ACC112 (cell line): ENCODE measurements around the gene ACTRT2.

Experiments used
- H2AFZ ChIP-seq: fragments of 200-600 bp; sonication (generic); one replicate; pipeline ENCODE4 v1.6.0; 2017; ENCODE audit warnings: antibody characterized with exemption, low read length; ENCODE audit not compliant: unreplicated experiment
- H3K27ac ChIP-seq: fragments of 200-600 bp; sonication (generic); 2 replicates; pipeline ENCODE4 v1.5.1; 2014; ENCODE audit warnings: low read depth, mild to moderate bottlenecking, antibody characterized with exemption, low read length, moderate library complexity
- H3K27me3 ChIP-seq: fragments of 200-600 bp; sonication (generic); 2 replicates; pipeline ENCODE4 v1.6.1; 2014; ENCODE audit warnings: mild to moderate bottlenecking, antibody characterized with exemption, low read length, moderate library complexity, mixed read lengths; ENCODE audit not compliant: insufficient read depth
- H3K36me3 ChIP-seq: fragments of 200-600 bp; sonication (generic); 2 replicates; pipeline ENCODE4 v1.6.1; 2016; ENCODE audit warnings: mild to moderate bottlenecking, antibody characterized with exemption, low read length, moderate library complexity, mixed read lengths; ENCODE audit not compliant: insufficient read depth
- H3K4me1 ChIP-seq: fragments of 200-600 bp; sonication (generic); one replicate; pipeline ENCODE4 v1.6.1; 2016; ENCODE audit warnings: low read length, mixed read lengths; ENCODE audit not compliant: insufficient read depth, unreplicated experiment, control insufficient read depth
- H3K4me3 ChIP-seq: fragments of 200-600 bp; sonication (generic); 2 replicates; pipeline ENCODE4 v1.5.1; 2014; ENCODE audit warnings: mild to moderate bottlenecking, low read depth, low read length
- H3K79me2 ChIP-seq: fragments of 200-600 bp; sonication (generic); one replicate; pipeline ENCODE4 v1.6.0; 2016; ENCODE audit warnings: low read length; ENCODE audit not compliant: control insufficient read depth, unreplicated experiment, insufficient read depth

Gene ACTRT2

GRCh38 chr1:3060127-3060526 lies 38.9 kb downstream of the ACTRT2 start:
- H3K4me3 ChIP-seq = no peak overlapping the region
- H3K27ac ChIP-seq = no peak overlapping the region
- peaks cover 69% of the 10 kb centered on the region for H3K27me3 ChIP-seq
- H2AFZ ChIP-seq = no peak overlapping the region
- H3K4me1 ChIP-seq = no peaks in the 10 kb centered on the region
- H3K79me2 ChIP-seq = no peaks in the 10 kb centered on the region
- H3K36me3 ChIP-seq = no peaks in the 10 kb centered on the region

- peaks cover 67% of the 10 kb centered on the region for H3K27me3 ChIP-seq
- H2AFZ ChIP-seq = no peak overlapping the region
- H3K27ac ChIP-seq = no peak overlapping the region
- no peak overlapping the region for H3K4me3 ChIP-seq
- H3K4me1 ChIP-seq = no peaks in the 10 kb centered on the region
- no peaks in the 10 kb centered on the region for H3K36me3 ChIP-seq
- no peaks in the 10 kb centered on the region for H3K79me2 ChIP-seq
Measured at GRCh38 chr1:3060601-3061551, 39.6 kb downstream of the ACTRT2 start.

DNA sequence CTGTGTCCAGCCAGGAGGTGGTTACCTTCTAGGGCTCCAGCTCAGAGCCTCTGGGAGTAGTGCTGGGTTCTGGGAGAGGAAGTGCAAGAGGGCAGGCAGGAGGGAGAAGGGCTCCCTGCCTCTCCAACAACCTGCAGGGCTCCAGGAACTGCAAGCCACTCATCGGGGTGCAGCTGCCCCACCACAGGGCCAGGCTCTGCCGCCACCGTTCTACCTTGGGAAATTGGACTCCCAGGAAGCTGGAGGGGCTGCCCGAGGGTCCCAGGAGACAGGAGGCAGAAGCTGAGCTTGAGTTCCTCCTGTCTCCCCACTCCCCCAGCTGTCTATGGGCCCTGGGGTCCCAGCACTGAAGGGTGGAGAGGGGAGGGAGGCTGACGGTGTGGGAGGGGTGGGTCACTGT lies 40.3 kb downstream of the ACTRT2 start:
- H3K36me3 ChIP-seq = no peaks in the 10 kb centered on the region
- H2AFZ ChIP-seq = no peak overlapping the region
- H3K27ac ChIP-seq = no peak overlapping the region
- H3K4me3 ChIP-seq = no peak overlapping the region
- H3K79me2 ChIP-seq = no peaks in the 10 kb centered on the region
- H3K4me1 ChIP-seq = no peaks in the 10 kb centered on the region
- H3K27me3 ChIP-seq = peaks cover 70% of the 10 kb centered on the region

GRCh38 chr1:3061981-3062615 lies 40.8 kb downstream of the ACTRT2 start:
- Histone ChIP-seq H3K36me3 (no peaks in the 10 kb centered on the region), H3K4me3 (no peak overlapping the region), H3K4me1 (no peaks in the 10 kb centered on the region), H2AFZ (no peak overlapping the region), H3K27me3 (peaks cover 72% of the 10 kb centered on the region), H3K27ac (no peak overlapping the region), H3K79me2 (no peaks in the 10 kb centered on the region)

DNA sequence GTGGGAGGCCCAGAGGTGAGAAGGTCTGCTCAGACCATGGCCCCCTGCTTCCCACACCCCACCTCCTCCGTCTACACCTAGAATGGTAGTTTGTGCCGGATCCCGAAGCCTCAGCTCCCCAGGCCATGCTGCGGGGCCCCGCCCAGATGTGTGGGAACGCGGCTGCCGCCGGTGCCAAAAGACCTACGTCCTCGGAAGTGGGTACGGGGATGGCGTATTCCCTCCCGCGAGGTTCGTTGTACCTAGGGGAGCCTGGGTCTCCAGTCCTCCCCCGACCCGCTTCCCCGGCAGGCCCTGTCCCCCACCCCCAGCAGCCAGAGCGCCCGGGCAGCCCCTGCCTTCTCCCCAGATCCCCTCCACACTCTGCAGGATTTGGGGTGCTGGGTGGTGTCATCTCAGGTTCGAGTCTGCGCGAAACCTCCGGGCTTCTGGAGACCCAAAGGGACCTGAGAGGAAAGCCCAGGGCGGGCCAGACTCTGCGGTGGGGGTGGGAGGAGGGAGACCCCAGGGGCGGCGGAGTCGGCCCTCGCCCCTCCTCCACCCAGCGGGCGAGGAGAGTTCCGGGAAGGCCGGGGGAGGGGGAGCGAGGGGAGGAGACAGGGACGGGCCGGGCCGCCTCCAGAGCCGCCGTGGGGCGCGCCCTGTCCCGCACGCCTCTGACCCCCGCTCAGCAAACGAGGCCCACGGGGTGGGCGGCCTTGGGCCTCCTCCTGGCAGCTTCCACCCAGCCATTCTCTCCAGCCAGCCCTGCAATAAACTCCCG lies 41.5 kb downstream of the ACTRT2 start:
- no peaks in the 10 kb centered on the region for H3K36me3 ChIP-seq
- H3K79me2 ChIP-seq = no peaks in the 10 kb centered on the region
- H3K4me3 ChIP-seq = 0 out of 2 replicates have a peak overlapping the region, but pooled peaks have one; percentile 53
- H2AFZ ChIP-seq = no peak overlapping the region
- peaks cover 73% of the 10 kb centered on the region for H3K27me3 ChIP-seq
- H3K4me1 ChIP-seq = no peaks in the 10 kb centered on the region
- H3K27ac ChIP-seq = no peak overlapping the region

DNA sequence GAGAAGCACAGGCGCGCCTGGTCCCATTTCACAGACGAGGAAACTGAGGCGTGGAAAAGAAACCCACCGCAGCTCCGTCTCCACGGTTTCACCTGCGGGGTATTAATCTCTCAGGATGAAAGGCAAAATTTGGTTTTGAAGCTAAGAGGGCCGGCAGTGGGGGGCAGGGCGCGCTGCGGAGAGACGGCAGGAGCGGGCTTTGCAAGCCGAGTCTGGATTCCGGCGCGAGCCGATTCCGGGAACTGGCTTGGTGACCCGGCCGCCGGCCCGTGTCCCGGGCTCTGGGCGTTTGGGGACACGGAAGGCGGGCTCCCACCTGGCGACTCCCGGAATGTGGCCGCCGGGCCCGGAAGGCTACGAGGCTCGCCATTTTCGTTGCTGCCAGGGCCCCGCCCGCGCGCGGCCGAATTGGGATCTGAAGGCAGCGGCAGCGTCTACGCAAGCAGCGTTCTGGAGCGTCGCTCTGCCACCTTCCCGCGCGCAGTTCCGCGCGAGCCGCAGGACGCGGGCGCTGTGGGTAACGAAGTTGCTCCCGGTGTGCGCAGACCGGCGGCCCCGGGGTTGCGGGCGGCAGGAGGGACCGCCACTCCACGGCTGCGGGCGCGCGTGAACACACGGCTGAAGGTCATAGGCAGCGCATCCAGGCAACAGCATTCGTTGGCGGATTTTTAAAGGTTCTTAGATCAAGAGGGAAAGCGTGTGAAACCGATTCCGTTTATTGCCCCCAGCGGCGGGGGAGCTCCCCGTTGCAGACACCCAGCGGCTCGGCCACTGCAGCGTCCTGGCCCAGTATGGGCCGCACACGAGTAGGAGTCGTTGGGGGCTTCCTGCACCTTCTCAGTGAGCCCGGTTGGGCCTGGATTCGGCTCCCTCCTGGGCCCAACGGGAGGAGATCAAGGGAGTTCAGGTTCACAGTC lies 42.4 kb downstream of the ACTRT2 start:
- peak overlapping the region; percentile 53 for H3K4me3 ChIP-seq
- H2AFZ ChIP-seq = no peak overlapping the region
- peaks cover 74% of the 10 kb centered on the region for H3K27me3 ChIP-seq
- no peaks in the 10 kb centered on the region for H3K79me2 ChIP-seq
- H3K36me3 ChIP-seq = no peaks in the 10 kb centered on the region
- H3K4me1 ChIP-seq = no peaks in the 10 kb centered on the region
- H3K27ac ChIP-seq = no peak overlapping the region

DNA sequence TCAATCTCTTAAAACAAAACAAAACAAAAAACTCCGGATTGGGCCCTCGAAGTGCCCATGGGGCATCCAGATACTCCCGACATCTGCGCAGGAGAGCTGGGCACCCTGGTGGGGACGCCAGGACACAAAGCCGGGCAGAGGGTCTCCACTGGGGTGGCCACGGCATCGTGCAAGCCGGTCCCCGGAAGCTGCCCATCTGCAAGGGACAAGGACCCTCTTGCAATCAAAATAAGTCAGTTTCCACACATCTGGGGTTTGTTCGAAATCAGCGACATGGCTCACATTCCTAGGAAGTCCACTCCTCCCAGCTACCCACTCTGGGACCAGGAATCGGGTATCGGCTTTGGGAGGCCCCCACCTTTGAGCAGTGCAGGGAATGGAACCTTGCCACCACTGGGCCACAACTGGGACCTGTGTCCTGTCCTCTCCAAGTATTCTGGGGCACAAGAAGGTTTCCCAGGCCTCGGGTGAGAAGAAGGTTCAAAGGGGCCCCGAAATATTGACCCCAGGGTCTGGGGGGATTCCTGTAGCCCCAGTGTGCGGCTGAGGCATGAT lies 43.1 kb downstream of the ACTRT2 start:
- Histone ChIP-seq H2AFZ (no peak overlapping the region), H3K27ac (no peak overlapping the region), H3K79me2 (no peaks in the 10 kb centered on the region), H3K4me3 (no peak overlapping the region), H3K27me3 (peaks cover 68% of the 10 kb centered on the region), H3K36me3 (no peaks in the 10 kb centered on the region), H3K4me1 (no peaks in the 10 kb centered on the region)

- no peaks in the 10 kb centered on the region for H3K36me3 ChIP-seq
- H3K27me3 ChIP-seq = peaks cover 67% of the 10 kb centered on the region
- H3K4me3 ChIP-seq = no peak overlapping the region
- no peak overlapping the region for H2AFZ ChIP-seq
- no peak overlapping the region for H3K27ac ChIP-seq
- H3K4me1 ChIP-seq = no peaks in the 10 kb centered on the region
- H3K79me2 ChIP-seq = no peaks in the 10 kb centered on the region
Measured at GRCh38 chr1:3064901-3065300, 43.6 kb downstream of the ACTRT2 start.

- Histone ChIP-seq H3K4me1 (no peaks in the 10 kb centered on the region), H3K27me3 (peaks cover 67% of the 10 kb centered on the region), H2AFZ (no peak overlapping the region), H3K4me3 (no peak overlapping the region), H3K36me3 (no peaks in the 10 kb centered on the region), H3K79me2 (no peaks in the 10 kb centered on the region), H3K27ac (no peak overlapping the region)
Measured at GRCh38 chr1:3065396-3065795, 44.1 kb downstream of the ACTRT2 start.
